Caco-2 (cell line): ENCODE results near the gene TENM3. TPM values are rescaled to one million over a fixed set of nuclear protein-coding genes. Genes with fewer than 3 reads are reported as not detected.

ENCODE experiments used
- BruUV-seq: library from RNA; stranded (reverse); fragments of 400-500 nt; replicated peaks from 2 replicates; lab custom pipeline; 2021; lab: Mats Ljungman, UMichigan
- CTCF ChIA-PET: fragments of 300-600 bp; sonication (Branson Sonifier 250); formaldehyde crosslinking; loops from one replicate; lab custom pipeline; 2022; ENCODE audit warnings: antibody characterized with exemption; lab: Charles Lee
- POLR2A ChIA-PET: fragments of 300-600 bp; sonication (Branson Sonifier 250); formaldehyde crosslinking; loops from one replicate; lab custom pipeline; 2022; ENCODE audit warnings: antibody characterized with exemption; lab: Charles Lee
- DNase-seq, 2 experiments: peaks; one replicate each; pipeline versions ENCODE4 v3.0.0 to v3.0.0-alpha.2; 2020 to 2022
- H3K27me3 ChIP-seq: replicated peaks from 2 replicates; pipeline ENCODE4 v1.6.0; 2011; ENCODE audit warnings: low read length; ENCODE audit not compliant: control insufficient read depth, insufficient read depth
- H3K36me3 ChIP-seq: 2 replicates; pipeline ENCODE4 v1.5.1; 2011; ENCODE audit warnings: low read length; ENCODE audit not compliant: control insufficient read depth, insufficient read depth
- H3K4me1 ChIP-seq: fragments of 250-450 bp; sonication (Bioruptor Pico); 2 replicates; pipeline ENCODE4 v1.5.1; 2020; ENCODE audit warnings: mild to moderate bottlenecking
- H3K4me3 ChIP-seq: 2 replicates; pipeline ENCODE4 v1.5.1; 2011; ENCODE audit warnings: low read depth, mild to moderate bottlenecking, control low read depth, low read length
- H3K9me3 ChIP-seq: fragments of 250-450 bp; sonication (Bioruptor Pico); 2 replicates; pipeline ENCODE4 v1.5.1; 2020; ENCODE audit warnings: mild to moderate bottlenecking, moderate library complexity
- H3K27ac Mint-ChIP-seq: one replicate; pipeline ENCODE4 v1.8.0; 2022; ENCODE audit warnings: mixed read lengths; ENCODE audit not compliant: unreplicated experiment
- H3K27me3 Mint-ChIP-seq: one replicate; pipeline ENCODE4 v1.8.0; 2022; ENCODE audit warnings: mixed read lengths; ENCODE audit not compliant: insufficient read depth, unreplicated experiment
- H3K36me3 Mint-ChIP-seq: one replicate; pipeline ENCODE4 v1.8.0; 2022; ENCODE audit warnings: mild to moderate bottlenecking, mixed read lengths; ENCODE audit not compliant: insufficient read depth, unreplicated experiment
- H3K4me1 Mint-ChIP-seq: one replicate; pipeline ENCODE4 v1.8.0; 2022; ENCODE audit warnings: low read depth, mixed read lengths; ENCODE audit not compliant: unreplicated experiment
- H3K4me3 Mint-ChIP-seq: one replicate; pipeline ENCODE4 v1.8.0; 2022; ENCODE audit warnings: mild to moderate bottlenecking, moderate library complexity, mixed read lengths; ENCODE audit not compliant: unreplicated experiment
- H3K9me3 Mint-ChIP-seq: one replicate; pipeline ENCODE4 v1.8.0; 2022; ENCODE audit warnings: mixed read lengths; ENCODE audit not compliant: unreplicated experiment
- intact Hi-C: fragments of 100-400 bp; cut with micrococcal nuclease; formaldehyde crosslinking; loops from one replicate; pipeline ENCODE4 v1.10.0; 2022; ENCODE audit not compliant: unreplicated experiment
- total RNA-seq: library from RNA; stranded (reverse); gene quantifications from 2 replicates; pipeline ENCODE4 v1.2.3, GENCODE V29; 2022
- TF ChIP-seq, protein P1 (sequence below), 2 experiments: fragments of 200-600 bp in 1 of 2; IDR thresholded peaks; 1 replicate in 1 of 2; 2 replicates in 1 of 2; pipeline versions ENCODE4 v1.5.1 to v1.8.0; 2011 to 2022; ENCODE audit warnings: antibody characterized with exemption in 1 of 2, control low read depth in 1 of 2, inconsistent platforms in 1 of 2, low read depth in 1 of 2, low read length in 1 of 2, mild to moderate bottlenecking in 1 of 2, moderate library complexity in 1 of 2; ENCODE audit not compliant: insufficient read depth in 1 of 2, severe bottlenecking in 1 of 2, unreplicated experiment in 1 of 2

Gene TENM3
- total RNA-seq, 1 experiment from 2014 or later, result 94.7 TPM

DNA sequence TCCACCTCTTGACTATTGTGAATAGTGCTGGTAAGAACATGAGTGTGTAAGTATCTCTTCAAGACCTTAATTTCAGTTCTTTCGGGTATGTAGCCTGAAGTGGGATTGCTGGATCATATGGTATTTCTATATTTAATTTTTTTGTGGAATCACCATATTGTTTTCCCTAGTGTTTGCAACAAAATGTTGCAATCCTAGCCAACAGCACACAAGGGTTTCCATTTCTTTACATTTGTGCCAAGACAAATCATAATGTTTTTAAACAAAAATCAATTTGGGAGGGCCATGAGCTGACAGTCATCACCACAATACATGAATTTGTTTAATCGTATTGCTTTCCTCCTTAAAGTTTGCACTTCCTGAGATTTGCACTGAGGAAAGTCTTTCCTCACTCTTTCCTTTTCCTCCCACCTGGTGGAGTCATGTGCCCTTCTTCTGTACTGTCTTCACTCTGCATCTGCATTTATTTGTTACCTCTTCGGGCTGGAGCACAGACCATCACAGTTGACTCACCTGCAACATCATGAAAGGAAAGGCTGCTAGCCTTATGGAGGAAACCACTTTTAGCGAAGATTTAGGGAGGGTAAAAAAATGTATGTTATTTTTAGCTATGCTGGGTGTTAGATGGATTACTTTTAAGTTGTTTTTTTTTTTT, 404.6 kb downstream of the TENM3 start:
- no peak overlapping the region for H3K4me3 Mint-ChIP-seq
- no peaks in the 10 kb centered on the region for H3K9me3 Mint-ChIP-seq
- H3K27me3 ChIP-seq, result no peaks in the 10 kb centered on the region
- H3K9me3 ChIP-seq, result no peaks in the 10 kb centered on the region
- H3K36me3 ChIP-seq, result no peaks in the 10 kb centered on the region
- intact Hi-C loops, result no loop called here
- POLR2A ChIA-PET, result no interaction called here
- CTCF ChIA-PET, result no interaction called here
- H3K4me1 Mint-ChIP-seq, result no peaks in the 10 kb centered on the region
- no peaks in the 10 kb centered on the region for H3K4me1 ChIP-seq
- TF ChIP-seq, protein P1, sequence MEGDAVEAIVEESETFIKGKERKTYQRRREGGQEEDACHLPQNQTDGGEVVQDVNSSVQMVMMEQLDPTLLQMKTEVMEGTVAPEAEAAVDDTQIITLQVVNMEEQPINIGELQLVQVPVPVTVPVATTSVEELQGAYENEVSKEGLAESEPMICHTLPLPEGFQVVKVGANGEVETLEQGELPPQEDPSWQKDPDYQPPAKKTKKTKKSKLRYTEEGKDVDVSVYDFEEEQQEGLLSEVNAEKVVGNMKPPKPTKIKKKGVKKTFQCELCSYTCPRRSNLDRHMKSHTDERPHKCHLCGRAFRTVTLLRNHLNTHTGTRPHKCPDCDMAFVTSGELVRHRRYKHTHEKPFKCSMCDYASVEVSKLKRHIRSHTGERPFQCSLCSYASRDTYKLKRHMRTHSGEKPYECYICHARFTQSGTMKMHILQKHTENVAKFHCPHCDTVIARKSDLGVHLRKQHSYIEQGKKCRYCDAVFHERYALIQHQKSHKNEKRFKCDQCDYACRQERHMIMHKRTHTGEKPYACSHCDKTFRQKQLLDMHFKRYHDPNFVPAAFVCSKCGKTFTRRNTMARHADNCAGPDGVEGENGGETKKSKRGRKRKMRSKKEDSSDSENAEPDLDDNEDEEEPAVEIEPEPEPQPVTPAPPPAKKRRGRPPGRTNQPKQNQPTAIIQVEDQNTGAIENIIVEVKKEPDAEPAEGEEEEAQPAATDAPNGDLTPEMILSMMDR (IDR thresholded peaks at IDR 0.05; ENCODE audit: insufficient read depth in 1 of 2, low read depth in 1 of 2, low read length in 1 of 2, severe bottlenecking in 1 of 2, unreplicated experiment in 1 of 2), result no peak
- no peak overlapping the region for H3K4me3 ChIP-seq
- no TSS peak for BruUV-seq
- no peak overlapping the region for H3K27ac Mint-ChIP-seq
- DNase-seq, result no peak
- H3K36me3 Mint-ChIP-seq, result peaks cover 26% of the 10 kb centered on the region
- no peaks in the 10 kb centered on the region for H3K27me3 Mint-ChIP-seq

DNA sequence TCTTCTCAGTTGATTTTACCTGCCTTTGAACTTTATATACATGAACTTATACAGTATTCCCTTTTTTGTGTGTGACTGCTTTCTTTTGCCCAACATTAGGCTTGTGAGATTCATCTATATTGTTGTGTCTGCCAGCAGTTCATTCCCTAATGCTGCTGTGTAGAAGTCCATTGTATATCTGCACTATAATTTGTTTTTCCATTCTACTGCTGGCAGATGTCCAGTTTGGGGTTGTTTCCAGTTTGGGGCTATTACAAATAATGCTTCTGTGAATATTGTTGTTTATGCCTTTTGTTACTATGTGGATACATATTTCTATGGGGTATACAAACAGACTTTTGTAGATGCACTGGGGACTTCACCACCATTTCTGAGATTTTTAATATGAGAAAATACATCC, 405.6 kb downstream of the TENM3 start:
- H3K36me3 ChIP-seq, result no peaks in the 10 kb centered on the region
- intact Hi-C loops, result no loop called here
- H3K36me3 Mint-ChIP-seq, result peaks cover 25% of the 10 kb centered on the region
- TF ChIP-seq, protein P1 (IDR thresholded peaks at IDR 0.05; ENCODE audit: insufficient read depth in 1 of 2, low read depth in 1 of 2, low read length in 1 of 2, severe bottlenecking in 1 of 2, unreplicated experiment in 1 of 2), result no peak
- H3K27me3 ChIP-seq, result no peaks in the 10 kb centered on the region
- H3K4me3 Mint-ChIP-seq, result no peak overlapping the region
- CTCF ChIA-PET, result no interaction called here
- no peak overlapping the region for H3K4me3 ChIP-seq
- no peaks in the 10 kb centered on the region for H3K27me3 Mint-ChIP-seq
- H3K9me3 ChIP-seq, result no peaks in the 10 kb centered on the region
- no peaks in the 10 kb centered on the region for H3K9me3 Mint-ChIP-seq
- DNase-seq, result no peak
- H3K4me1 Mint-ChIP-seq, result no peaks in the 10 kb centered on the region
- H3K4me1 ChIP-seq, result no peaks in the 10 kb centered on the region
- BruUV-seq, result no TSS peak
- POLR2A ChIA-PET, result no interaction called here
- no peak overlapping the region for H3K27ac Mint-ChIP-seq

DNA sequence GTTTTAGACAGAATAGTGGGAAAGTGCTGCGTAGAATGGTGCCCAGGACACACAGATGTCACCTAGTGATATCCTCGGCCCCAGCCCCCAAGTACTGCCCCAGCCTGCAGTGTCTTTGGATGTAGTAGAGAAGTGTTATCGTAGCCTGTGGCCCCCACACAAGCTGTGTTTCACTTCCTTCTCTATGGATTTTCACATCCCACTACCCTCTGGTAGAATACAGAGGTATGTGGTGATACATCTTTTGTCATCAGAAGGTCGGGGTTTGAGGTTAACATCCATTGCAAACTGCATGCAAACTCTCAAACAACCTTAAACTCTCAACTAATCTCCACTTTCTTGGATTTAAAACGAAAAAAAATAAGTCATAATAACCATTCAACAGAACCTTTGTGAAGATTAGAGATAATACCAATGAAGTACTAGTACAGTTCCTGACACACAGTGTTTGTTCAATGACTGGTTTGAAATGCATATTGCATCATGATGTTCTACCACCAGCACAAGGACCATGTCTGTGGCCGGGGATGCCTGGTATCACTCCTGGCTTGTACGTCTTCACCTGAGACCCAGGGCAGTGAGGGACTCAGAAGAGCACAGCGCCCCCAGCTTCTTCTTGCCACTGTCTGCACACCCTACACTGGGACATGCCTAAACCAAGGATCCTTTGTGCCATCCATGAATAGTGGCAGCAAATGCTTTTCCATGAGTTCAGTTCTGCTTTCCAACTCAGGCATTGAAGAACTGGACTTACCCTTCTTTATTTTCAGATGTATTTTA, 406.7 kb downstream of the TENM3 start:
- H3K36me3 ChIP-seq, result no peaks in the 10 kb centered on the region
- Mint-ChIP-seq H3K9me3 (no peaks in the 10 kb centered on the region), H3K36me3 (peaks cover 21% of the 10 kb centered on the region), H3K4me3 (no peak overlapping the region), H3K27ac (no peak overlapping the region), H3K27me3 (no peaks in the 10 kb centered on the region), H3K4me1 (no peaks in the 10 kb centered on the region)
- DNase-seq, result no peak
- H3K4me3 ChIP-seq, result no peak overlapping the region
- CTCF ChIA-PET, result no interaction called here
- TF ChIP-seq, protein P1 (IDR thresholded peaks at IDR 0.05; ENCODE audit: insufficient read depth in 1 of 2, low read depth in 1 of 2, low read length in 1 of 2, severe bottlenecking in 1 of 2, unreplicated experiment in 1 of 2), result no peak
- BruUV-seq, result no TSS peak
- H3K4me1 ChIP-seq, result no peaks in the 10 kb centered on the region
- POLR2A ChIA-PET, result no interaction called here
- intact Hi-C loops, result no loop called here
- no peaks in the 10 kb centered on the region for H3K9me3 ChIP-seq
- H3K27me3 ChIP-seq, result no peaks in the 10 kb centered on the region
